ENCODE results near the gene LRTM2.

DNA sequence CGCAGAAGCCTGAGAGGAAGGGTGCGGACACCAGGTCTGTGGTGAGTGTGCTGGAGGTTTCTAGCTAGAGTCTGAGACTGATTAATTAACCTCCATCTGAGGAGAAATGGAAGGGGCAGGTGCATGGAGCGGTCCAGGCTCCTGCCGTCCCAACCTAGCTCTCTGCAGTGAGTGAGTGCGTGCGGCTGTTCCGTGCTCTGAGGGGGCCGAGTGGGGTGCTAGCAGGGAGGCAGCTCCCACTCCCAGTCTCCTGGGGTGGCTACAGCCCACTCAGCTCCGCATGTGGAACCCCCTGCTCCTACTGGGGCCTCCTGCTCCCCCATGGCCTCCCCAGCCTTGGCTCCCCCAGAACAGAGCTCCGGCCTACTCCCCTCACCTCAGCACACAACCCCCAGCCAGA is 2.9 kb downstream of the LRTM2 start:
- TF ChIP-seq, protein P1, sequence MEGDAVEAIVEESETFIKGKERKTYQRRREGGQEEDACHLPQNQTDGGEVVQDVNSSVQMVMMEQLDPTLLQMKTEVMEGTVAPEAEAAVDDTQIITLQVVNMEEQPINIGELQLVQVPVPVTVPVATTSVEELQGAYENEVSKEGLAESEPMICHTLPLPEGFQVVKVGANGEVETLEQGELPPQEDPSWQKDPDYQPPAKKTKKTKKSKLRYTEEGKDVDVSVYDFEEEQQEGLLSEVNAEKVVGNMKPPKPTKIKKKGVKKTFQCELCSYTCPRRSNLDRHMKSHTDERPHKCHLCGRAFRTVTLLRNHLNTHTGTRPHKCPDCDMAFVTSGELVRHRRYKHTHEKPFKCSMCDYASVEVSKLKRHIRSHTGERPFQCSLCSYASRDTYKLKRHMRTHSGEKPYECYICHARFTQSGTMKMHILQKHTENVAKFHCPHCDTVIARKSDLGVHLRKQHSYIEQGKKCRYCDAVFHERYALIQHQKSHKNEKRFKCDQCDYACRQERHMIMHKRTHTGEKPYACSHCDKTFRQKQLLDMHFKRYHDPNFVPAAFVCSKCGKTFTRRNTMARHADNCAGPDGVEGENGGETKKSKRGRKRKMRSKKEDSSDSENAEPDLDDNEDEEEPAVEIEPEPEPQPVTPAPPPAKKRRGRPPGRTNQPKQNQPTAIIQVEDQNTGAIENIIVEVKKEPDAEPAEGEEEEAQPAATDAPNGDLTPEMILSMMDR (IDR thresholded peaks at IDR 0.05; ENCODE audit: poor library complexity): no peak
- no peak for TF ChIP-seq EZH2phosphoT487 (IDR thresholded peaks at IDR 0.05; ENCODE audit: low read depth, severe bottlenecking, unreplicated experiment)
- TF ChIP-seq EZH2 (IDR thresholded peaks at IDR 0.05; ENCODE audit: borderline replicate concordance): no peak
